NCI-H1436 (cell line): ENCODE data around the gene DAGLA.

Experiments used
- DNase-seq: peaks from one replicate; lab custom pipeline; 2025; lab: John Stamatoyannopoulos, UW

The DAGLA gene

GRCh38 chr11:61709572-61709971 is 29.4 kb downstream of the DAGLA start:
- DNase-seq = peak; percentile 74

GRCh38 chr11:61710019-61710418 is 29.8 kb downstream of the DAGLA start:
- DNase-seq = no peak

DNA sequence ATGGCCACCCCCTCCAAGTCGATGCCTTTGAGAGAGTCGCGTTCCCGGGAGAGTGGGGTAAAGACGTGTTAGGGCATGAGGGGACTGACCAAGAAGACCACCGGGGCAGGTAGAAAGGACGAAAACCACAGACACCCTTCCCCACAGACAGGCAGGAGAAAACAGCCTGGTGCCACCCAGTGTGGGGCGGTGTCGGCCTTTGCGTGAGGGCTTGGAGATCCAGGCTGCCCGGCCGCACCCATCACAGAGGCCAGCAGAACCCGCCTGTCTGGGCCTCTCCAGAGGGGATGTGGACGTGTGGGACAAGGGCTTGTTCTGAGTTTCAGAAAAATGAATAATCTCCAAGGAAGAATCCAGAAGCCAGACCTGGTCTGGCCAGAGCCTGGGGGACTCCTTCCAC is 30.8 kb downstream of the DAGLA start:
- DNase-seq = no peak

- peak; percentile 34 for DNase-seq
Measured at GRCh38 chr11:61711498-61711897, 31.3 kb downstream of the DAGLA start.

DNA sequence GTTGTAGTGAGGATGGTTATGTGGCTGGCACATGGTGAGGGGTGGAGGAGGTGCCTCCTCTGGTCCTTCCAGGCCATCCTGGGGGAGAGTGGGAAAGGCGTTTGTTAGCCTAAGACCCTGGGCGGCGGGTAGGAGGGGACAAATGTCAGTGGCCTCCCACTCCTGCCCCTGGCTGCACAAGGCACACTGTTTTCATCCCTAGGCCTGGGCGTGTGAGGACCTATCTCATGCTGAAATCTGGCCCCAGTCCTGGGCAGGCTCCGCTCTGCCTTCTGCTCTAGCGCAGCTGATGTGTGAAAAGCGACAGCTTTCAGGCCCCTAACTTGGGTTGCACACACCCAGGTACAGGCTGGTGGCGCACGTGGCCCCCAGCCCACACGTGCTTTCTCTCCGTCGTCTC is 32.1 kb downstream of the DAGLA start:
- no peak for DNase-seq

DNA sequence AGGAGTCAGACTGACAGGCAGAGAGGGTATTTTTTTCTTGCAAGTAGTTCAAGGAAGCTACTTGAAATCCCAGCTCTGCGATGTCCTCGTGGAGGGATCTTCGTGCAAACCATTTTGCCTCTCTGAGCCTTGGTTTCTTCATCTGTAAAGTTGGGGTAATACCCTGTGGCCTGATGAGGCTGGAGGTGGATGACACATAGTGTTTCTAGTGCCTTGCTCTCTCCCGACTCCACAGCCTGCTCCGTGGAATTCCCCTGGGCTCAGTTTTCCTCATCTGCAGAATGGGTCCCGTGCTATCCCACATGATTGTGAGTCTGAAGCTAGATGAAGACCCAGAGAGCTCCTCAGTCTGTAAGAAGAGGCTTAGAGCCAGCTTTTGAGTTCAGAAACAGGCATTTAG is 32.7 kb downstream of the DAGLA start:
- no peak for DNase-seq

DNA sequence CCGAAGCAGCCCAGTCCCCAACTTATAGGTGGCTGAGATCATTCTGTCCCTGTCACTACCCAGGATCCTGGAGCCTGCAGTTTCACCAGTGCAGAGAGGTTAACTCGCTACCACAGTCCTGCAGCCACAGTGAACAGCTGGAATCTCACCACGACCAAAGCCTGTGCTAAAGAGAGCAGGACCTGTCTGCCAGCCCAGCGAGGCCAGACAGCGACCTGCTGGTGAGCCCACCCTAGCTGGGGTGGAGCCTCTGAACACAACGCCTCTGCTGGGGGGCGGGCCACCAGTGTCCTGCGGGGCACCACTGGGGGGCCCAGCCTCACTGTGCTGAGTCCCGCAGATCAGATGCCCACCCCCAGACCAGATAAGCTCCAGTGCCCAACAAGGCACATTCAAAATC is 33.3 kb downstream of the DAGLA start:
- no peak for DNase-seq

DNA sequence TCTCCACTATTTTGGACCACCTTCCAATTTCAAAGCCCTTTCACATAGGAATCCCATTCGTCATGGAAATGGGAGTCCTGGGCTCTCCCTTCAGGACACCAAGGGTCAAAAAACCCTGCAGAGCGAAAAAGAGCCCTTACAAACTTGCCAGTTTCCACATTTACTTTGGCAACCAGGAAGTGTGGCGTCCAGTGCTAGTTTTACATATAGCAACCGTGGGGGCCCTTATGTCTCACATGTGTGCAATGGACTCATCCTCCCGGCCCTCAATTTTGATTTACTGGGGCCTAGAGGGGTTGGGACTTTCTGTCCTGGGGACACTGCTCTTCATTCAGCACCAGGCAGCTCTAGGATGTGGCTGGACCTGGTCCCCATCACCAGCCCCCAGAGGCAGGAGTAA is 33.7 kb downstream of the DAGLA start:
- no peak for DNase-seq

- DNase-seq = no peak
Measured at GRCh38 chr11:61714316-61714715, 34.1 kb downstream of the DAGLA start.

DNA sequence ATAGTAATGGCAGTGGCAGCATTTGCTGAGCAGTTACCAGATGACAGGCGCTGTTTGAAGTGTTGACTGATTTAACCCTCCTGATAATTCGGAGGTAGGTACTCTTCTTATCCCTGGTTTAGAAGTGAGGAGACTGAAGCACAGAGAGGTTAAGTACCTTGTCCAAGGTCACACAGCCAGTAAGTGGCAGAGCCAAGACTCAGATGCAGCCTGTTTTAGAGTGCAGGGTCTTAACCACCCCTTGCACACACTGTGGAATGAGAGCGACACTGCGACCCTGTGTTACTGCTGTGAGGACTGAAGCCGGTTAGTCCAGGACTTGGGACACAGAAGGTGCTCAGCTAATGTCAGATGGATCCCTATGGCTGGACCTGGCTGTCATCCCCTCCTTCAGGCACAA is 34.7 kb downstream of the DAGLA start:
- DNase-seq = no peak

GRCh38 chr11:61715867-61716266 is 35.7 kb downstream of the DAGLA start:
- no peak for DNase-seq

DNA sequence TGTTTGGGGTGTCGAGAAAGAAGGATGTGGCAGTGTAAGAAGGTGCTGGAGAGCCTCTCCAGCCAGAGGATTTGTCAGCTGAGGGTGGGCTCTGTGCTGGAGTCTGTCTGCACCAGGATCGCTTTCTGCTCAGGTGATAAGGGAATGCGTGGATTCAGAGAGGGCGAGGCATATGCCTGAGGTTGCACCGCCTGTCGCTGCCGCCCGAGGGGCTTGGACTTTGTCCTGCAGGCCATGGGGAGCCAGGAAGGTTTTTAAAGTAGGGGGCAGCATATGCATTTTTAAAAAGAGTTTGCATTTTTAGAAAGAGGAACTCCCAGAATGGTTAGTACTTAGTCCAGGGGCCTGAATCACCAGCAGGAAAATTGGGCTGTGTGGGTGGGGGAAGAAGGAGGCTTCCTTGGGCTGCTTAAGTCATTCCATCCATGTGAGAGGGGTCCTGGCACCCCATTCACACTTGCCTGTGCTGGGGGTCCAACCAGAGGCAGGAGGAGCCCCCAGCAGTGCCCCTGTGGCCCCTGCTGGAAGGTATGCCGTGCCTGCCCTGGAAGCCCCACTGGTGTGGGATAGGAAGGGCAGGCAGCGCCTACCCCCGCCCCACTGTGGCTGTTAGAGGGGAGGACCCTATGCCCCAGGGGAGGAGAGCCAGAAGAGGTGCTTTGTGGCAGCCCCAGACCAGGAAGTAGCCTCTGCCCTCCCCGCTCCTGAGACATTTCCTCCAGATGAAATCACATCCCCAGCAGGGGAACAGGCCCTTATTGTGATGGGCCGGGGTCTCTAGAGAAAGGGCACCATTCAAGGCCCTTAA is 36.5 kb downstream of the DAGLA start:
- no peak for DNase-seq

- no peak for DNase-seq
Measured at GRCh38 chr11:61717286-61718033, 37.3 kb downstream of the DAGLA start.

DNA sequence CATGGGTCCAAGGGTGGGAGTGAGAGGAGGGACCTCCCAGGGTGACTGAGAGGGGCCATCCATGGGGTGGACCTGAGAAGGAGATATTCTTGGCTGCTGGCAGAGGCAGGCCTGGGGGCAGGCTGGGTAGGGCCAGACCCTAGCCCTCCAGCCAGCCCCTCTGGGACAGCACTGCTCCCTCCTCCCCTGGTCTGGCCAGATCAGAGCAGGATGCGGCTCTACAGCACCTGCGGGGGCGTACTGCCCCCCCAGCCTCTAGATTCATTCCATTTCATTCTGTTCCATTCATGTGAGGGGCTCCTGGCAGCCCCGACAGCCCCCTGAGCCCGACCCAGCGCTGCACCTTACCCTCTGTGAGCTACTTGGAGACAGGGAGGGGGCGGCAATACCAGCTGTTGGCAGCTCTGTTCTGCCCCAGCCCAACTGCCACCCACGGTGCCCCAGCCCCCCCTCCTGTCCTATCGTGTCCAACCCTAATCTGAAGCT is 37.9 kb downstream of the DAGLA start:
- DNase-seq = no peak

- DNase-seq = no peak
Measured at GRCh38 chr11:61718621-61719302, 38.6 kb downstream of the DAGLA start.

DNA sequence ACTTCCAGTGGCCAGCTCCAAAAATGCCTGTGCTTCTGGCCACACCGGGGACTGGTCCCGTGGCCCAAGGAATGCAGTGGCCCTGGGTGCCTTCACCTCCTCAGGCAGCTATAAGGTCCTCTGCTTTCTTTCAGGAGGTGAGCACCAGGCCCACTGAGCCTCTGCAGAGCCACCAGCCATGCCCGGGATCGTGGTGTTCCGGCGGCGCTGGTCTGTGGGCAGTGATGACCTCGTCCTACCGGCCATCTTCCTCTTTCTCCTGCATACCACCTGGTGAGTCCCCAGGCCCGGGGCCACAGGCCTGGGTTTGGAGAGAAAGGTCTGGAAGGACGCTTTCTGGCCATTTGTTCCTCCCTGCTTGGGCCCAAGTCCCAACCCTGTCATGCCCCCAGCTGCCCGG is 39.8 kb downstream of the DAGLA start:
- no peak for DNase-seq

DNA sequence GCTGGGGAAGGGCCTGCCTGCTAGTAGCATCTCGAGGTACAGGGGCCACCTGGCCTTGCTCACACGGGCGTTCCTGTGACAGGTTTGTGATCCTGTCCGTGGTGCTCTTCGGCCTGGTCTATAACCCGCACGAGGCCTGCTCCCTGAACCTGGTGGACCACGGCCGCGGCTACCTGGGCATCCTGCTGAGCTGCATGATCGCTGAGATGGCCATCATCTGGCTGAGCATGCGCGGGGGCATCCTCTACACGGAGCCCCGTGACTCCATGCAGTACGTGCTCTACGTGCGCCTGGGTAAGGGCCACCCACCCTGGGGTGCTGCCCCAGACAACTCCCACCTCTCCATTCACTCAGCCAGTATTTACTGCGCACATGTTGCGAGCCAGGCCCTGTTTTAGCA is 40.4 kb downstream of the DAGLA start:
- DNase-seq = no peak

DNA sequence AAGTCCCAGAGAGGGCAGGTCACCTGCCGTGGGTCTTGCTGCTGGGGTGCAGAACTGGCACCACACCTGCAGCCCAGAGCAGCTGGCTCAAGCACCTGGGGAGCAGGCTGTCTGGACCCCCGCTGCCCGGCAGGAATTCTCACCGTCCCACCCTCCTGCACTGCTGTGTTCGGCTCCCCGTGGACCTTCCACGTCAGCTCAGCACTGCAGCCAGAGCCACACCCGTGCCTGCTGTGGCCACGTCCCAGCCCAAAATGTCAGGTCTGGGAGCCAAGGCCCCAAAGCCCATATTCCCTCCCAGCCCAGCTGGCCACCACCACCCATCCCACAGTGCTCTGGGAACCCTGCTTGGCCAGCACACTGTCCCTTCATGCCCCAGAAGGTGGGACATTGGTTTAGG is 44.2 kb downstream of the DAGLA start:
- DNase-seq = no peak

GRCh38 chr11:61725781-61726231 is 45.6 kb downstream of the DAGLA start:
- DNase-seq = no peak

DNA sequence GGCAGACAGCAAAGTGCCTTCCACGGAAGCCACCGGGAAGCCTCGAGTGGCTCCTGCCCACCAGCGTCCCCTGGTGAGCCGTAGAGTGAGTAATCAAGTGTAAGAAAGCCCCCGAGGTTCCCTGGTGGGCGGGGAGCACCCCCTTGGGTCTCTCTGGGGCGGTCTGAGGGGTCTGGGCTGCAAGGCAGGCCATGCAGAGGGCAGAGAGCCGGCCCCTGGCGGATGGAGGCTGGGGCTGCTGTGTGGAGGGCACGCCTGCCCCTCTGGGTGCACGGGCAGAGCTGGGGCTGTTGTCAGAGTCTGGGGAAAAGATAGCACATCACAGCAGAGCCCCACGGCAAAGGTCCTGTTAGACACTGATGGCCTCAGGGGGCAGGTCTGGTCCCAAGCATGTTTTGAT is 46.6 kb downstream of the DAGLA start:
- DNase-seq = no peak

- no peak for DNase-seq
Measured at GRCh38 chr11:61727401-61727811, 47.2 kb downstream of the DAGLA start.

GRCh38 chr11:61728066-61728939 is 48.1 kb downstream of the DAGLA start:
- DNase-seq = no peak
